NOMO-1 treated with dmso at 0.1 percent for 144 hours (cell line): ENCODE results near the gene HTRA2.

Experiments
- DNase-seq: peaks from one replicate; lab custom pipeline; 2025; ENCODE audit not compliant: unreplicated experiment; lab: John Stamatoyannopoulos, UW

HTRA2 gene

DNA sequence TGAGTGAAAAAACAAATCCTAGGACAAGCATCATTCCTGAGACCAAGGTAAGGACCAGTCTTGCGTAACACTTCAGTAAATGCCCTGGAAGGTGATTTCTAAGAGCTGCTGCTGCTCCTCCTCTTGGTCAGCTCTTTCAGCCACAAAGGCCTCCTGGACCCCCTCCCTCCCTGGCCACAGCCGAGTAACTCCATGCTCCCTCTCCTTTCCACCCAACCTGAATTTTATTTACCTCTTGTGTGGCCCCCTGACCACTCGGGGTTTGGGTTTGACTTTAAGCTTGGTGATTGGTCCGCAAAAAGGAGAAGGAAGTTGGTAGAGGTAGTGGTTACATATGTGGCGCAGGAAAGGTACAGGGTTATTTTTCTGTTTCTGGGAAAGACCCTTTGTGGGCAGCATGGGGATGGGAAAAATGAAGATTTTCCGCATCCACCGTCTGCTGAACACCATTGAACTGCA, 9.2 kb downstream of the HTRA2 start:
- DNase-seq, result no peak

DNA sequence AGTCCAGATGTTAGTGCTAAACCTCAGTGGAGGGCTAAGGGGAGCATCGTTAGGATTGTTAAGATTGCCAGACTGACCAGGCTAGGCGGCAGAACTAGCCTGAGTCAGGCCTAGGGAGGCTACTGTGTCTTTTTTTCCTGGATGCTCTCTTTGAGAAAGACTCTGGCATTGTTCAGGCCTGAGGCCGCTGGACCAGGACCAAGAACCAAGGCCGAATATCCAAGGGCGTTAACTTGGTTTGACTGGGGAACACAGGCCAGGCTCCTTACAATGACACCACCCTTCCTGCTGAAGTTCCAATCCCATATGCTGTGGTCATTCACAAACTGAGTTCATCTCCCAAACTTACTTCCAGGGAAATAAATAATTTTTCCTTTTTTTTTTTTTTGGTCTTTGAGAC, 10.6 kb downstream of the HTRA2 start:
- DNase-seq, result no peak

DNA sequence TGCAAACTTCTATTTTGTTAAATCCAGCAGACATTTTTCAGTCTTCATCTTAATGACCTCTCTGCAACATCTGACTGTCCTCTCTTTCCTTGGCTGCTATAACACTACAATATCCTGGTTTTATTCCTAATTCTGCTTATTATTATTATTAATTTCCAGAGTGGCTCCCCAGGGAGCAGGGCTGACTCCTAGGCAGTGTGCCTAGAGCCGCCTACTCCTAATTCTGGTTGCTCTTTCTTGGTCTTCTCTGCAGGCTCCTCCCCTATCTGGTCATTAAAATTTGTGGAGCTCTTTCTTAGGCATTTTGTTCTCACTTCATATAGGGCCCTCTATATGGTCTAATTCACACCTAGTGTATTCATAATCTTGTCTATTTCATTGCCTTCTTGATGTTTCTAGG, 13.2 kb downstream of the HTRA2 start:
- DNase-seq, result no peak

DNA sequence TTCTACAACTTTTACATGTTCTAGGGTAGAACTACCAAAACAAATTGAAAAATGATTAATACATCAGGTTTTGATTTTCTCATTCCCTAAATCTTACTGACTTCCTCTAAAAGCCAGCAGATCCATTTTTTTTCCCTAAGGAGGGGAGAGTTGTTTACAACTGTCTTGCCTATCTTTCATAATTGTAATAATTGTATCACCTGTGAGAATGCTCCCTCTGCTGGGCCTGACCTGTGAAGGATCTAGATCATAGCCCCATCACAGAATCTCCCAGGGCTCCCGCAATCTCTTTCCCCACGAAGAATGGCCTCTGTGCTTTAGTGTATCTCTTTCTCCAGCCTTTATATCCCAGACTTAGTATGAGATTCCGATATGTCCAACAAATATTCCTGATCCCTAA, 14.9 kb downstream of the HTRA2 start:
- DNase-seq, result no peak

DNA sequence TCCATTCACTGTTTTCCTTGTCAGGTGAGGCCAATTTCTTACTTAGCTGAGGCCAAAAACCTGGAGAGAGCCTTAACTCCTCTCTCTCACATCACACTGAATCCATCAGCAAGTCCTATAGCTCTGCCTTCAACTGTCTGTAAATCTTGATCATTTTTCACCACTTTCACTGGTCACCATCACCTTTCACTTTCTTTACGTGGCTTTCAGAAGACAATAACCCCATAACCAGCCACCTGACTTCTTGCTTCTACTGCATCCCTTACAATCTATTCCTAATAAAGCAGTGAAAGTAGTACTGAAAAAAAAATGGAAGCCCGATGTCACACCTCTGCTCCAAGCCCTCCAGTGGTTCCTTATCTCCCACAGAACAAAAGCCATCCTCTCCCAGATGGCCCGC, 16.3 kb downstream of the HTRA2 start:
- no peak for DNase-seq

DNA sequence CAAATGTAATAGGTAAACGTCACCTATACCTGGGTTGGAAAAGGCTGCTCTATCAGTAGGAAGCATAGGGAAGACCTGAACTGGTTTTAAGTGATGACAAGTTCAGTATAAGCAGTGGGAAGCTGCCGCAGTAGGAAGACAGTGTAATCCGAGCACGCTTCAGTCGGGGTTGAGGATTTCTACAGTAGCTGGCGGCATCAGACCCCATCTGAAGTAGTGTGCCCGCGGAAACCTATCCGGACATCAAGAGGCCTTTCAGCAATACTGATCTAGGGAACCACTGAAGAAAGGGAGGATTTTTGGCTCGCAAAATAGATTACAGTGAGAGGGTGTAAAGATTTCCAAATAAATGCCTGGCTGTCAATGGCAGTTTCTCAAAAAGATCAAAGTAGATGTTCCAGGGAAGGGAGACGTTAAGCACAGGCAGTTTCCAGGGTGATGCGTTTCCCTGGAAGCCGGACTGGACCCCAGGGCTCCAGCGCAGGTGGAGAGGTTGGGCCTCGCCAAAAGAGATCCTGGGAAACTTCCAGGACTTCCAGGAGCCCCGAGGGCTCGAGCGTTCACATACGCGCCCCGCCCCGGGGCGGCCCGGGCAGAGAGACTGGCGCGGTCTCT, 18.7 kb downstream of the HTRA2 start:
- DNase-seq, result no peak

DNA sequence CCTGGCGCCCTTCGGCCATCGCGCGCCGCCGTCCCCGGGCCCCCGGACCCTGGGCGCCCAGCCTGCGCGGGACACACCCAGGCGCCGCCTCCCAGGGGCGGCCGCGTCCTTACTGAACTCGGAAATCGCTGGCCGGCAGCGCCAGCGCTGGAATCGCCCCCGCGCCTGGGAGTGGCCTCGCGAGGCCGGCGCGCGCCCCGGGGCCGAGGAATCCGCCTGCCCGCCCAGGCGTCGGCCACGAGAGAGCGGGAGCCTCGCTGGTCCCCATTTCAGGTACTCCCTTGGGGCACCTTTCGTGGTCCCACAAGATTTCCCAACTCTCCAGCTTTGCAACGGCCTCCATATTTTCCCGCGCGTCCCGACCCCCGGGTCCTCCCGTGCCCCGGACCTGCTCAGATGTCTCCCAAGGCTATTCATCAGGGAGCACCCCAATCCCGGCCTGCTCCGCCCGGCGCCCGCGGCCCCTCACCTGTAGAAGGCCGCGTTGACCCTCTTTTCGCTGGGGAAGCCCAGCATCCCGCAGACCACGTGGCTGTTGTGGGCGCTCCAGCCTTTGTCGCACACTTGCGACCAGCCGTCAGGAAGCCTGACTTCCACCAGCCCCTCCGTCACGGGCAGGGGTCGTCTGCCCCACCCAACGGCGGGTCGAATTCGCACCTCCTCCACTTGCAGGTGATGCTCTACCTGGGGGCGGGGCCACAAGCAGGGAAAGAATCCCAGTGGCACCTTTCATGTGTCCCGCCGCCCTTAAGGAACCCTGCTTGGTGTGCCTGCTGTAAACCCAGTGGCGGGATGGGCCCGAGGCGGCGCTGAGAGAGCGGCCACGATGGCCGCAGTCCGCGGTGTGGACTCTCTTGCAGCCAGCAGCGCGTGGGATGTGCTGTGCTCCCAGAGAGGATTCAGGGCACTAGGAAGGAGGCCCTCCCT, 19.4 kb downstream of the HTRA2 start:
- peak; percentile 16 for DNase-seq

DNA sequence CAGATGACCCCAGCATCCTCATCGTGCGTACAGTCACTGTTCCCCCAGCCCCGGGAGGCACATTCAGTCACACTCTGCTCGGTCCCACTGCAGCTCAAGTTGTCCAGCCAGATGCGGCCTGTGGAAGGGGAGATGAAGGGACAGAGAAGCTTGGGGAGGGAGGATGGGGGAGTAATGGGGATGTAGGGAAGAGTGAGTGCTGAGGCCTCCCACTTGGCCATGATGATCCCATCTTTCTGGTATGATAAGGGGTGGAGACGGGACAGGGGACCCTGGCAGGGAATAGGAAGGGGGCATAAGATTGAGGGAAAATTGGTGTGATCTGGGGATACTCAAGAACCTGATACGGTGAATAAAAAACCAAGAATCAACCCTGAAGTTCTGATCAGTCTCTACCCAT, 20.5 kb downstream of the HTRA2 start:
- no peak for DNase-seq

DNA sequence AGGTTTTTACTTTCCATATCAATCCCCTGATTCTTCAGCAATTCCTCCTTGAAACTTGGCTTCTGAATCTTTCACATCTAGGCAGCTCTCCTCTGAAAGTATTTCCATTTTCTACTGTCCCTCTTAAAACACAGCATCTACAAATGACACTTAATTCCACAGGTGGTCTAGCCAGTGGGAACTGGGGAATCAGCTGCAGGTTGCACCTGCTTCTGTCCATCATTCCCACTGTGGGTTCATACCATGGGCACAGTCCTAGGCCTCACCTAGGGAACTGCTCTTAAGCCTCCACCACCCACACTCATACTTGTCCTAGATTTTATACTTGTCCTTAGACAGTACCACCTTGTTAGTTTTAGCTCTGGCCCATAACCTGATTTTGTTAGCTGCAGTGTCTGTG, 21.8 kb downstream of the HTRA2 start:
- DNase-seq, result no peak

DNA sequence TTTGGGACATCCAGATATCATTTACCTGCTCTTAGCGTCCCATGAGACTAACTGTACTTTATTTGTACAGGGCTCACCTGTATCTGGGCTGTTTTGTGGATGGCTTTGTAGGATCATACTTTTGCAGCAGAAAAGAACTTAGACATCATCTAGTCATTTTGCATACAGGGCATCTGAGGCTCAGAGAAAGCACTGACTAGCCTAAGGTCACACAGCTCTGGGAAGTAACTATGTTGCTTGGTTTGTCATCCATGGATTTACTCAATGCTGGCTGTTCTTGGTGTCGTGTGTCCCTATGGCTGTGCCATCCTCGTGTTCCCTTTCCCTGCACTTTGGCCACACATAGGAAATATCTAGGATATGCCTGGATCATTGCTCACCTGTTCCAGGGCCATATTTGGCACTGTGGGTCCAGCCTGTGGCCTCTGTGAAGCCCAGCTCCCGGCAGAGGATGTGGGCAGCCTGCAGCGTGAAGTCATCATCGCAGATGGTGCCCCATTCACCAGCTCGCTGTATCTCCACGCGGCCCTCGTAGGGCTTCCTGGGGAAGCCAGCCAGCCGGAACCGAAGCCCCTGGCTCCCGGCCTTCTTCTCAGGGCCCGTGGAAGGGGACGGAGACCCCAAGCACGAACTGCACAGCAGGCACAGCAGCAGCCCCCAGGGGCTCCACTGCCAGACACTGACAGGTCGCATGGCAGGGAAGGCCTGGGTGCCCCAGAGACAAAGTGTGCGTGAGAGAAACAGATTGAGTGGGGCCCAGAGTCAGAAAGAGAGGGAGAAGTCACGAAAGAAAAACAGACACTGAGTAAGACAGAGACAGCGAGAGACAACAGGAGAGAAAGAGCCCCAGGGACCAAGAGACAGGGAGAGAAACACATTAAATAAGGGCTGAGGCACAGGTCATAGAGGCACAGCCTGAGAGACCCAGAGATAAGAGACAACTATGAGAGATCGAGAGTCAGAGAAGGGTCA, 22.5 kb downstream of the HTRA2 start:
- DNase-seq, result no peak

DNA sequence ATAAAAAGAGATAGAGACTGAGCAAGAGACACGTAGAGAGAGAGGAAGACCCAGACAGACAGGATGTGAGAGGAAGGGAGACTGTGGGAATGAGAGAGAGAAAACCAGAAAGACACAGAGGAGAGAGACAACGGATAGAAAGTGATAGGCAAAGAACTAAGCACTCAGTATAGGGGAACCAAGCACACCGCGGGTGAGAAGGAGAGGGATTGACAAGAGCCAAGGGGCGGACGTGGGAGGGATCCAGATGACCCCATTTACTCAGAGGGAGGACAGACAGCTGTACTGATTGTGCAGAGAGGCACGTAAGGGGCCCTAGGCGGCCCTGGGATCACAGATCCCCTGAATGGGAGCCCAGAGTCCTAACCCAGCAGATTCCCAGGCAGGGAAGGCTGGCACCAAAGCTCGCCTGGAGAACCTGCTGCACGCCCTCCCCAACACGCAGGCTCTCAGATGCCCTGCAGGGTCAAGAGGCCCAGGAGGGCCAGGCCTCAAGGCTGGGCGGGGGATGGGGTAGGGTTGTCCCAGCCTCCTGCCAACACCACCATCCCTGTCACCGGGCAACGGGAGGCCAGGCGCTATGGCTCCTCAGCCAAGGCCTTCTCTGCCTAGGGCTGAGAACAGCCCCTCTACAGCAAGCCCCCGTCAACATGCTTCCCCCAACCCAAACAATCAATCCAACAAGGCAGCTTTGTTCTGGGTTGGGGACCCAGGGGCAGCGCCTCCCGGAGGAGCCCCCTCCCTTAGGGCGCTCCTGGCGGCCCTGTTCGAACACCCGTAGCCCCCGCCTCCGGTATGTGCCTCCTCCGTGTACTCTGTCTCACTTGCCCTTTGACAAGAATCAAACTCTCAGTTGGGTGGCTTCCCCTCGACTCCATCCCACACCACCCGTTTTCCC, 23.4 kb downstream of the HTRA2 start:
- DNase-seq, result no peak

DNA sequence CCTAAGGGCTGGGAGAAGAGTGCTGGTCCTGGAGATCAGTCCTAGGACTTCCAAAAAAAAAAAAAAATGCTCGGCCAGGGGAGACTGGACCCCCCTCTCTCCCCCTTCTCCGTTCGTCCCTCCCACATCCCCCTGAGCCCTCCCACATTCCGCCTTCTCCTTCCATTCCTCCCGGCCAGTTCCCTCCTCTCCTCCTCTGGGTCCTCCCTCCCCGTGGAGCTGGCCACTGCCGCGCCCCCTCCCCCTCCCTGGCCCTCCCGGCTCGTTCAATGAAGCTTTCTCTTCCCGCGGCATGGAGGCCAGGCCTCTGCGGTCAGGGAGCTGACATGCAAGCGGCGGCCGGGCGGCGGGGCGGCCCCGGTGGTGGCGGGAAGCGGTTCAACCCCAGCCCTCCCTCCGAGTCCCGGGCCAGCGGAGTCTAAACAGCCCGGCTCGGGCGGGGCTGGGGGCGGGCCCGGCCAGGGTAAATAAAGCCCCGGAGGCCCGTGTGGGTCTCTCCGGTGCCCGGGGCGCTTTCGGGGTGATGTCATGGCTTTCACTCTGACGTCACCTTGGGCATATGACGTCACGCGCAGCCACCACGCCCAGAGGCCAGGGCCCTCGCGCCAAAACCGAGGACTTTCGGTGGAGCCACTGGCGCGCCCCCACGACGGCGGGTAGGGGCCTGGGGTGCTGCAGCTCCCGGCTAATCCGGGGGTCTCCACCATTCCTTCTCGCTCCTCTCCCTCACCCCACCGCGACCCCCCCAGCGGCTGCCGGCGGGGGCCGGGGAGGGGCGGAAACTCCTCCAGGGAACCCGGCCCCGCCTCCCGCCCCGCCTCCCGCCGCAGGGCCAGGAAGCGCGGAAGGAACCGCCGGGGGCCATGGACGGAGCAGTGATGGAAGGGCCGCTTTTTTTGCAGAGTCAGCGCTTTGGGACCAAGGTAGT, 24.4 kb downstream of the HTRA2 start, which contains the start of the genes DOK1 and LOXL3:
Gene DOK1, plus strand, starts transcription at position 829 of the 928 bp plus-strand sequence. Its CDS starts 35 bp downstream, at position 864.
Gene LOXL3, minus strand, starts transcription at position 51 of the 928 bp plus-strand sequence. CDS start 1,308 bp downstream, outside the sequence.
- DNase-seq, result peak; percentile 75

DNA sequence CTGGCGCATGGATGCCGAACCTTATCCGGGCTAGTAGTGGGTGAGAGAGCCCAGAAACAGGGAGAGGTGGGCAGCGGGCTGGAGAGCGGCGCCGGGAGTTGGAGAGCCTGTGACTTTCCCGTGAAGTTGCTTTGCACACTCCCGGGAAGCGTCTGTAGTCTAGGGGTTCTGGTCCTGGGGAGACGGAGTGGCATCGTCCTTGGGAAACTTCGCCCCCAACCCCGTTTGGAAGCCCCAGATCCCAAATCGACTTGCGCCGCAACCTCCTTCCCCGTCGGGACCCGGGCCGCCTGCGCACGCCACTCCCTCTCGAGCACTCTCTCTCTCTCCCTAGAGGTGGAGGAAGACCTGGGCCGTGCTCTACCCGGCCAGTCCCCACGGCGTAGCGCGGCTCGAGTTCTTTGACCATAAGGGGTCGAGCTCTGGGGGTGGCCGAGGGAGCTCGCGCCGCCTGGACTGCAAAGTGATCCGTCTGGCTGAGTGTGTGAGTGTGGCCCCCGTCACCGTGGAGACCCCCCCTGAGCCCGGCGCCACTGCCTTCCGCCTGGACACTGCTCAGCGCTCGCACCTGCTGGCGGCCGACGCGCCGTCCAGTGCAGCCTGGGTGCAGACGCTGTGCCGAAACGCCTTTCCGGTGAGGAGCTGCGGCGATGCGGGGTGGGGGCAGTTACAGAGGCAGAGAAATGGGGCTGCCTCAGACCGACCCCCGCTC, 25.2 kb downstream of the HTRA2 start:
- DNase-seq, result peak; percentile 72

DNA sequence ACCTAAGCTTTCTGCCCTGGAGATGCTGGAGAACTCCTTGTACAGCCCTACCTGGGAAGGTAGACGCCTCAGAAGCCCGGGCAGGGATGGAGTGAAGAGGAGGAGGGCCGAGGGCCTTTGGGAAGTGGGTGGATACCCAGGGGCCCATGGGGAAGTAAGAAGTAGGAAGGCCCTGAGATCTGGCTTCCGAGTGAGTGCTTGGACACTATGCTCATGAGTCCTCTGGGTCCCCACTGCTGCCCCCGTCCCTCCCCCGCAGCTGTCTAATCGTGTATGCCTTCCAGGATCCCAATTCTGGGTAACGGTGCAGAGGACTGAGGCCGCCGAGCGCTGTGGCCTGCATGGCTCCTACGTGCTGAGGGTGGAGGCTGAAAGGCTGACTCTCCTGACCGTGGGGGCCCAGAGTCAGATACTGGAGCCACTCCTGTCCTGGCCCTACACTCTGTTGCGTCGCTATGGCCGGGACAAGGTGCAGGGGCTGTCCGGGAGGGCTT, 25.9 kb downstream of the HTRA2 start:
- no peak for DNase-seq

DNA sequence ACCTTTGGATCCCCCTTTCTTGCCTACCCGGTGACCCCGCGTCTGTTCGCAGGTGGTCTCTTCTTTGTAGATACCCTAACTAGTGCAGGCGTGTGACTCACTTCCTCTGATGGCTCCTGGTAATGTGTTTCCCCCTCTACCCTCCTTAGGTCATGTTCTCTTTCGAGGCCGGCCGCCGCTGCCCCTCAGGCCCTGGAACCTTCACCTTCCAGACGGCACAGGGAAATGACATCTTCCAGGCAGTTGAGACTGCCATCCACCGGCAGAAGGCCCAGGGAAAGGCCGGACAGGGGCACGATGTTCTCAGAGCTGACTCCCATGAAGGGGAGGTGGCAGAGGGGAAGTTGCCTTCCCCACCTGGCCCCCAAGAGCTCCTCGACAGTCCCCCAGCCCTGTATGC, 26.4 kb downstream of the HTRA2 start:
- DNase-seq, result no peak

DNA sequence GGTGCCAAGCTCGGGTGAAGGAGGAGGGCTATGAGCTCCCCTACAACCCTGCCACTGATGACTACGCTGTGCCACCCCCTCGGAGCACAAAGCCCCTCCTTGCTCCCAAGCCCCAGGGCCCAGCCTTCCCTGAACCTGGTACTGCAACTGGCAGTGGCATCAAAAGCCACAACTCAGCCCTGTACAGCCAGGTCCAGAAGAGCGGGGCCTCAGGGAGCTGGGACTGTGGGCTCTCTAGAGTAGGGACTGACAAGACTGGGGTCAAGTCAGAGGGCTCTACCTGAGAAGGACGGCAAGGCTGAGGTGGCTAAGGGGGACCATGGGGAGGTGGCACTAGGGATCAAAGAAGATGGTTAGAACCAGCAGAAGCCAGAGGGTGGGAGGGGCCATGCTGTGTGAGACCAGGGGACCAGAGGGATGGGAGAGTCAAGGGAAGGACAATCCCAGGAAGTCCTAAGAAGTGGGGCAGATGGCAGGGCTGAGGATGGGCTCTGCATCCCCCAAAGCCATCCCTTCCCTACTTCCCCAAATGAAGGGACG, 27.2 kb downstream of the HTRA2 start:
- no peak for DNase-seq

DNA sequence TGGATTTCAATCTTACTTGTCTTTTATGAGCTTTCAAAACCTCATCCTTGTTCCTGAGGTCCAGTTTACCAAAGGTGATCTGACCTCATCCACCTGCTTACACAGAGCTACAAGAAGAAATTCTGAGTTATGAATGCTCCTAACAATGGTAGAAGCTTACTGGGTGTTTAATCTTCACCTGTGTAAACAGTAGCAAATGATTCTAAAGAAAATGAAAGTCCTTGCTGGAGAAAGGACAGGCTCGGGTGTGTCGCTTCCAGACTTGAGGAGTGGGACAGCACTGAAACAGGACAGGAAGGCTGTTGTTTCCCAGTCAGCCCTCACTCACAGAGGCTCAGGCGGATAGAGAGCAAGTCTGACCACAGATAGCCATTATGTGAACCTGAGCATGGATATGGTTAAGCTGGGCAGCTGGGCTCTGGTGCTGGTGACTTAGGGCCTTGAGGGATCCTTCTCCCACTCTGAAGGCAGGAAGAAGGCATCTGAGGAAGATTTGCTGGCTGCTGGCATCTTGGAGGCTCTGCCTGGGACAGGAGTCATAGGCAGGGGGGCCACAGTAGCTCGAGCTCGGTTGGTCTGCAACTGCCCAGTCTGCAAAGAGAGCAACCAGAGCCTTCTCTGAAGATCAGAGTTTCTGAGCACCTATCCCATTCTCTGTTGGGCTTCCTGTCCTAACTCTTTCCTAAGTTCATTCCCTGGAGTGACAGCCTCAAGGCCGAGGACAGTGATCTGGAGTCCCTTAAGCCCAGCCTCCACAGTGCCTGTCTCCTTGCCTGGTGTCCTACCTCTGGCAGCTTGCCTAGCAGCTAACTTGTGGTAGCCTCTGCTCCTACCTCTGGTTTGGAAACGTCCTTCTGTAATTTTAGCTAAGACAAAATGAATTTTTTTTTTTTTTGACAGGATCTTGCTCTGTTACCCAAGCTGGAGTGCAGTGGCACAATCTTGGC, 28.8 kb downstream of the HTRA2 start:
- DNase-seq, result no peak
